Suprapubic skin (tissue), 3 donors: ENCODE measurements around the gene ZNF473.

Experiments used
- POLR2AphosphoS5 ChIP-seq, 3 donors: sonication (generic); formaldehyde crosslinking; IDR thresholded peaks; one replicate each; pipeline ENCODE4 v1.6.1; 2017; ENCODE audit warnings: antibody characterized with exemption in 3 of 3
- TF ChIP-seq, protein P1 (sequence below), 2 donors: fragments of 200-600 bp in 1 of 2; fragments of 450-650 bp in 1 of 2; sonication (generic) in 1 of 2; IDR thresholded peaks; one replicate each; pipeline ENCODE4 v1.5.1; 2016 to 2019; ENCODE audit warnings: antibody characterized with exemption in 2 of 2, mild to moderate bottlenecking in 1 of 2, moderate library complexity in 1 of 2

DNA sequence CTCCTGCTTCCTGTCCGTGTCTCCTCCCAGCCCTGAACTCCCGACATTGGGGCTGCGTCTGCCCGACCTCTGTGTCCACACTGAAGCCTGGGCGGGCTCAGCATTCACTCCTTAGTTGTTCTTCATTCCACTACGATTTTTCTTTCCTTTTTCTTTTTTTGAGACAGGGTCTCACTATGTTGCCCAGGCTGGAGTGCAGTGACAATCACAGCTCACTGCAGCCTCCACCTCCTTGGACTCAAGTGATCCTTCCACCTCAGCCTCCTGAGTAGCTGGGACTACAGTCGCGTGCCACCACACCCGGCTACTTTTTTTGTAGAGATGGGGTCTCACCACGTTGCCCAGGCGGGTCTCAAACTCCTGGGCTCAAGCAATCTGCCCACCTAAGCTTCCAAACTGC, 41.3 kb upstream of the ZNF473 start:
- TF ChIP-seq, protein P1, sequence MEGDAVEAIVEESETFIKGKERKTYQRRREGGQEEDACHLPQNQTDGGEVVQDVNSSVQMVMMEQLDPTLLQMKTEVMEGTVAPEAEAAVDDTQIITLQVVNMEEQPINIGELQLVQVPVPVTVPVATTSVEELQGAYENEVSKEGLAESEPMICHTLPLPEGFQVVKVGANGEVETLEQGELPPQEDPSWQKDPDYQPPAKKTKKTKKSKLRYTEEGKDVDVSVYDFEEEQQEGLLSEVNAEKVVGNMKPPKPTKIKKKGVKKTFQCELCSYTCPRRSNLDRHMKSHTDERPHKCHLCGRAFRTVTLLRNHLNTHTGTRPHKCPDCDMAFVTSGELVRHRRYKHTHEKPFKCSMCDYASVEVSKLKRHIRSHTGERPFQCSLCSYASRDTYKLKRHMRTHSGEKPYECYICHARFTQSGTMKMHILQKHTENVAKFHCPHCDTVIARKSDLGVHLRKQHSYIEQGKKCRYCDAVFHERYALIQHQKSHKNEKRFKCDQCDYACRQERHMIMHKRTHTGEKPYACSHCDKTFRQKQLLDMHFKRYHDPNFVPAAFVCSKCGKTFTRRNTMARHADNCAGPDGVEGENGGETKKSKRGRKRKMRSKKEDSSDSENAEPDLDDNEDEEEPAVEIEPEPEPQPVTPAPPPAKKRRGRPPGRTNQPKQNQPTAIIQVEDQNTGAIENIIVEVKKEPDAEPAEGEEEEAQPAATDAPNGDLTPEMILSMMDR (IDR thresholded peaks at IDR 0.05), result no peak
- TF ChIP-seq POLR2AphosphoS5 (IDR thresholded peaks at IDR 0.05), result no peak
